Fibroblast of lung (primary cell): ENCODE results near the gene CENPVL1. TPM values are rescaled to one million over a fixed set of nuclear protein-coding genes. Genes with fewer than 3 reads are reported as not detected.

Experiments
- DNase-seq, 2 donors: peaks; one replicate each; pipeline versions ENCODE4 v3.0.0 to v3.0.0-alpha.2; 2010; ENCODE audit warnings: low read depth in 2 of 2
- H2AFZ ChIP-seq: 2 replicates; pipeline ENCODE4 v1.5.1; 2012; ENCODE audit warnings: low read length, control low read depth, inconsistent platforms
- H3K27ac ChIP-seq: 2 replicates; pipeline ENCODE4 v1.5.1; 2011; ENCODE audit warnings: low read length, control low read depth; ENCODE audit not compliant: insufficient read depth
- H3K27me3 ChIP-seq: 2 replicates; pipeline ENCODE4 v1.5.1; 2011; ENCODE audit warnings: mild to moderate bottlenecking, low read length; ENCODE audit not compliant: control insufficient read depth, insufficient read depth
- H3K36me3 ChIP-seq: 2 replicates; pipeline ENCODE4 v1.5.1; 2011; ENCODE audit warnings: low read length; ENCODE audit not compliant: control insufficient read depth, insufficient read depth
- H3K4me1 ChIP-seq: 2 replicates; pipeline ENCODE4 v1.5.1; 2011; ENCODE audit warnings: low read length; ENCODE audit not compliant: control insufficient read depth, insufficient read depth; ENCODE audit errors: extremely low read depth
- H3K4me2 ChIP-seq: 2 replicates; pipeline ENCODE4 v1.5.1; 2011; ENCODE audit warnings: low read length, control low read depth; ENCODE audit not compliant: insufficient read depth; ENCODE audit errors: extremely low read depth
- H3K4me3 ChIP-seq, 4 experiments: fragments of 200-600 bp in 1 of 4; sonication (generic) in 1 of 4; replicated peaks in 1 of 4; 2 replicates each; pipeline ENCODE4 v1.5.1; 2011 to 2016; ENCODE audit warnings: low read length in 4 of 4, low read depth in 3 of 4, mild to moderate bottlenecking in 3 of 4, control low read depth in 2 of 4, inconsistent platforms in 1 of 4, mixed read lengths in 1 of 4; ENCODE audit not compliant: insufficient read depth in 1 of 4; ENCODE audit errors: control extremely low read depth in 1 of 4
- H3K79me2 ChIP-seq: 2 replicates; pipeline ENCODE4 v1.5.1; 2012; ENCODE audit warnings: mild to moderate bottlenecking, low read length, inconsistent platforms; ENCODE audit not compliant: control insufficient read depth, insufficient read depth
- H3K9ac ChIP-seq: 2 replicates; pipeline ENCODE4 v1.5.1; 2011; ENCODE audit warnings: mild to moderate bottlenecking, low read length, control low read depth; ENCODE audit not compliant: insufficient read depth
- H3K9me3 ChIP-seq: 2 replicates; pipeline ENCODE4 v1.5.1; 2012; ENCODE audit warnings: low read depth, low read length; ENCODE audit not compliant: control insufficient read depth, insufficient read depth
- H4K20me1 ChIP-seq: 2 replicates; pipeline ENCODE4 v1.5.1; 2011; ENCODE audit warnings: low read length; ENCODE audit not compliant: control insufficient read depth, insufficient read depth; ENCODE audit errors: extremely low read depth
- EZH2 ChIP-seq: IDR thresholded peaks from 2 replicates; pipeline ENCODE4 v1.5.1; 2012; ENCODE audit warnings: low read length, control low read depth, mild to moderate bottlenecking; ENCODE audit errors: missing control alignments
- polyA plus RNA-seq, 2 donors: library from polyadenylated mRNA; depleted of rRNA in 1 of 2; stranded (reverse) in 1 of 2; unstranded in 1 of 2; fragments of >200 nt; gene quantifications; 2 replicates each; pipeline ENCODE4 v1.2.1, GENCODE V29; 2011 to 2012; ENCODE audit warnings: missing spikeins in 1 of 2
- total RNA-seq: library from RNA; depleted of rRNA; stranded (reverse); fragments of >200 nt; gene quantifications from 2 replicates; pipeline ENCODE4 v1.2.1, GENCODE V29; 2014
- TF ChIP-seq, protein P1 (sequence below), 2 donors: IDR thresholded peaks in 1 of 2; conservative IDR thresholded peaks in 1 of 2; 1 replicate in 1 of 2; 2 replicates in 1 of 2; pipeline ENCODE4 v1.5.1; 2011 to 2012; ENCODE audit warnings: low read length in 2 of 2, control low read depth in 1 of 2, inconsistent platforms in 1 of 2, low read depth in 1 of 2, mild to moderate bottlenecking in 1 of 2

Gene CENPVL1
- total and polyA plus RNA-seq, 2 donors (not counting 1 experiment from before 2014, with no cell fraction given): not detected

DNA sequence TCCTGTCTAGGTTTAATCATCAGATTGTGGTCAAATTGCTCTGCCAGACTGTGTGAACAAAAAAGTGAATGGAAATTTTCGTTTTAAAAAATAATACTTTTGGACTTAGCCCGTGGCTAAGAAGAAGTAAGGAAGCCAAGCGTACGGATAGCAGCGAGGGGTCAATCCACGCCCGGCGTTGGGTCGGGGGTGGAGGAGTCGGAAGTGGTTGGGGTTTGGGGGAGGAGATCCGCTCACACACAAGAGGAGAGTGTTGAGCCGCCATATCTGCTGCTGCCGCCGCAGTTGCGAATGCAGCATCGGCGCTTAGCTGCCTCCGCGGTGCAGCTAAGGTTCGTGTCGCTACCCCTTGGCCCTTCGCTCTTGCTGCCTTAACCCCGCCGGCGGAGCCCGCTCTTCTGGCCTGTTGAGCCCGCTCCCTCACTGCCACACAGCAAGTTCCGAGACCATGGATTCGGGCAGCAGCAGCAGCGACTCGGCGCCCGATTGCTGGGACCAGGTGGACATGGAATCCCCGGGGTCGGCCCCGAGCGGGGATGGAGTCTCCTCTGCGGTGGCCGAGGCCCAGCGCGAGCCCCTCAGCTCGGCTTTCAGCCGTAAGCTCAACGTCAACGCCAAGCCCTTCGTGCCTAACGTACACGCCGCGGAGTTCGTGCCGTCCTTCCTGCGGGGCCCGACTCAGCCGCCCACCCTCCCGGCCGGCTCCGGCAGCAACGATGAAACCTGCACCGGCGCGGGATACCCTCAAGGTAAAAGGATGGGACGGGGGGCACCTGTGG, 33.1 kb downstream of the CENPVL1 start, which contains the start of gene GSPT2:
Gene GSPT2 (plus strand): TSS at position 264 of the 779 bp plus-strand sequence. CDS start 185 bp downstream, at position 449.
- peaks cover 2% of the 10 kb centered on the region for H3K36me3 ChIP-seq
- H3K9ac ChIP-seq: peak within 1 kb of the TSS; percentile 77
- TF ChIP-seq, protein P1, sequence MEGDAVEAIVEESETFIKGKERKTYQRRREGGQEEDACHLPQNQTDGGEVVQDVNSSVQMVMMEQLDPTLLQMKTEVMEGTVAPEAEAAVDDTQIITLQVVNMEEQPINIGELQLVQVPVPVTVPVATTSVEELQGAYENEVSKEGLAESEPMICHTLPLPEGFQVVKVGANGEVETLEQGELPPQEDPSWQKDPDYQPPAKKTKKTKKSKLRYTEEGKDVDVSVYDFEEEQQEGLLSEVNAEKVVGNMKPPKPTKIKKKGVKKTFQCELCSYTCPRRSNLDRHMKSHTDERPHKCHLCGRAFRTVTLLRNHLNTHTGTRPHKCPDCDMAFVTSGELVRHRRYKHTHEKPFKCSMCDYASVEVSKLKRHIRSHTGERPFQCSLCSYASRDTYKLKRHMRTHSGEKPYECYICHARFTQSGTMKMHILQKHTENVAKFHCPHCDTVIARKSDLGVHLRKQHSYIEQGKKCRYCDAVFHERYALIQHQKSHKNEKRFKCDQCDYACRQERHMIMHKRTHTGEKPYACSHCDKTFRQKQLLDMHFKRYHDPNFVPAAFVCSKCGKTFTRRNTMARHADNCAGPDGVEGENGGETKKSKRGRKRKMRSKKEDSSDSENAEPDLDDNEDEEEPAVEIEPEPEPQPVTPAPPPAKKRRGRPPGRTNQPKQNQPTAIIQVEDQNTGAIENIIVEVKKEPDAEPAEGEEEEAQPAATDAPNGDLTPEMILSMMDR (conservative IDR thresholded peaks at IDR 0.05 in 1 of 2, IDR thresholded peaks at IDR 0.05 in 1 of 2; ENCODE audit: low read depth in 1 of 2, low read length in 2 of 2): no peak
- TF ChIP-seq EZH2: no peak
- no peaks in the 10 kb centered on the region for H4K20me1 ChIP-seq
- H3K4me2 ChIP-seq: peak within 1 kb of the TSS; percentile 71
- no peaks in the 10 kb centered on the region for H3K27me3 ChIP-seq
- H3K4me3 ChIP-seq: peak within 1 kb of the TSS; percentile 60 to 77 (median 67)
- peak within 1 kb of the TSS; percentile 84 for H2AFZ ChIP-seq
- no peaks in the 10 kb centered on the region for H3K9me3 ChIP-seq
- H3K79me2 ChIP-seq: peaks cover 3% of the 10 kb centered on the region
- peak; percentile 80 to 83 for DNase-seq
- peak within 1 kb of the TSS; percentile 66 for H3K27ac ChIP-seq
- no peaks in the 10 kb centered on the region for H3K4me1 ChIP-seq

- Histone ChIP-seq H3K79me2 (peaks cover 3% of the 10 kb centered on the region), H3K4me2 (no peak overlapping the region), H3K36me3 (peaks cover 2% of the 10 kb centered on the region), H3K4me1 (no peaks in the 10 kb centered on the region), H3K27me3 (no peaks in the 10 kb centered on the region), H3K27ac (no peak overlapping the region), H3K4me3 (no peak overlapping the region), H2AFZ (no peak overlapping the region), H3K9ac (no peak overlapping the region), H4K20me1 (no peaks in the 10 kb centered on the region), H3K9me3 (no peaks in the 10 kb centered on the region)
- peak; percentile 18 to 23 for DNase-seq
- TF ChIP-seq EZH2: no peak
- TF ChIP-seq, protein P1 (conservative IDR thresholded peaks at IDR 0.05 in 1 of 2, IDR thresholded peaks at IDR 0.05 in 1 of 2; ENCODE audit: low read depth in 1 of 2, low read length in 2 of 2): no peak
These were observed 37.4 kb downstream of the CENPVL1 start for GRCh38 chrX:51747671-51748070.

DNA sequence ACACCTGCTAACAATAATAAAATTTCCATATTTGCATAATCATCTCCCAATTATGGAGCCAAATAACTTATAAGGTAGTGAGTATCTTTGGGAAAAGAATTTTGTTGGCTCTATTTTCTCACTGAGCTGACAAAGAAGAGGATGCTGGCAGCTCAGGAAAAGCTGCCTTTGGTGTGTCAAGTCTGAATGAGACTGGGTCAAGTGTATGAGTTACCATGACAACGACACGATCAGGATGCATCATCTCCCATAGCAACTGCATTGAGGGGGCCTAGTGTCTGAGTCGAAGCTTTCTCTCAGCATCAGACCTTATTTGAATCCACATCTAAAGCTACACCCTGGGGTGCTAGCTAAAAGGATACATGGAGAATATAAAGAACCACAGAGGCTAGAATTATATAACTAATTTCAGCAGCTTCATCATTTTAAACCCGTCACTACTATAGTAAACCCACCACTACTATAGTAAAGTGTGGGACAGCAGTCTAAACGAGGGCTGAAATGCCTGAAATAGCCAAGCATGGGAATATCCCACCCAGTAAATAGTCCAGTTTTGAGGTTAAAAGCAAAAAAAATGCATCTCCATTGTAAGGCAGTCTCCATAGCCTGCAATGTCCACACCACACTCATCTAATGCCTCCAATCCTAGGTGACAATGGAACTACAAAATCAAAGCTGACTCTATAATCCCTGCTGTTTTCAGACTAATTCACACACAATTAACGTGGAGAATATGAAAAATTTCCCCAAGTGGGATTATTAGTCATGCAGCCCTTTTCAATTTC, 48.9 kb downstream of the CENPVL1 start:
- Histone ChIP-seq H4K20me1 (no peaks in the 10 kb centered on the region), H3K4me1 (no peaks in the 10 kb centered on the region), H3K4me2 (no peak overlapping the region), H3K4me3 (no peak overlapping the region), H3K27me3 (no peaks in the 10 kb centered on the region), H2AFZ (no peak overlapping the region), H3K9ac (no peak overlapping the region), H3K79me2 (no peaks in the 10 kb centered on the region), H3K36me3 (no peaks in the 10 kb centered on the region), H3K27ac (no peak overlapping the region), H3K9me3 (no peaks in the 10 kb centered on the region)
- TF ChIP-seq EZH2: no peak
- TF ChIP-seq, protein P1 (conservative IDR thresholded peaks at IDR 0.05 in 1 of 2, IDR thresholded peaks at IDR 0.05 in 1 of 2; ENCODE audit: low read depth in 1 of 2, low read length in 2 of 2): no peak
- DNase-seq: no peak
